Measurements from ENCODE around the gene CREB5. TPM values are rescaled to one million over a fixed set of nuclear protein-coding genes. Genes with fewer than 3 reads are reported as not detected.

Gene CREB5
- total and polyA plus RNA-seq, 2 of the 13 experiments (the other 11 are each of a cell fraction or from before 2014, with no cell fraction given) = 0.38 to 0.71 TPM

GRCh38 chr7:28726555-28726954 lies 314.2 kb downstream of the CREB5 start (continued):
- TF ChIP-seq AKNA (CRISPR knock-in tag; IDR thresholded peaks at IDR 0.05; ENCODE audit: borderline replicate concordance) = no peak

GRCh38 chr7:28729281-28729680 lies 317.0 kb downstream of the CREB5 start:
- ChIA-PET CTCF (ENCODE audit: low intra/inter-chr PET ratio, low total read pairs) (no interaction called here), POLR2A (no interaction called here)
- Histone ChIP-seq H3K27ac (ENCODE audit: extremely low read length, insufficient read depth, low read length) (no peak overlapping the region), H4K20me1 (ENCODE audit: insufficient read depth, low read length) (no peaks in the 10 kb centered on the region), H3K36me3 (replicated peaks in 1 of 2; ENCODE audit: control insufficient read depth in 1 of 2, insufficient read depth in 2 of 2, low read length in 2 of 2) (no peaks in the 10 kb centered on the region), H2AFZ (ENCODE audit: low read length) (no peak overlapping the region), H3K9ac (ENCODE audit: insufficient read depth, low read depth, low read length) (no peak overlapping the region), H3K4me2 (ENCODE audit: low read depth, low read length) (no peak overlapping the region), H3K79me2 (ENCODE audit: insufficient read depth, low read length) (no peaks in the 10 kb centered on the region), H3K27me3 (ENCODE audit: control insufficient read depth in 1 of 2, insufficient read depth in 2 of 2, low read length in 2 of 2) (0 out of 5 replicates have a peak, but pooled peaks cover 0 to 5% of the 10 kb centered on the region in 2 experiments), H3K4me1 (ENCODE audit: insufficient read depth, low read length) (no peaks in the 10 kb centered on the region), H3K4me3 (replicated peaks in 1 of 3; ENCODE audit: insufficient read depth in 1 of 3, low read depth in 2 of 3, low read length in 3 of 3) (no peak overlapping the region), H3K9me3 (ENCODE audit: low read length) (no peaks in the 10 kb centered on the region)
- TF ChIP-seq MED8 (CRISPR knock-in tag; IDR thresholded peaks at IDR 0.05; ENCODE audit: insufficient replicate concordance) = no peak
- no peak for TF ChIP-seq ISL2 (CRISPR knock-in tag; IDR thresholded peaks at IDR 0.05)
- no peak for TF ChIP-seq MYNN (CRISPR knock-in tag; IDR thresholded peaks at IDR 0.05; ENCODE audit: low read depth)
- TF ChIP-seq ZBTB44 (CRISPR knock-in tag; IDR thresholded peaks at IDR 0.05) = no peak
- TF ChIP-seq TBX2 (CRISPR knock-in tag; IDR thresholded peaks at IDR 0.05; ENCODE audit: borderline replicate concordance) = no peak
- ATAC-seq = no peak
- no peak for DNase-seq (ENCODE audit: low spot score)
- in situ Hi-C loops (cut with HindIII; ENCODE audit: extremely low pct_ligation_motif_present, low pct_unique_long_range_greater_than_20kb) = no loop called here
- 8% methylated on average over 5 of the region's 8 CpGs for WGBS (ENCODE audit: low lambda C conversion rate)
- no TSS peak for BruUV-seq (replicated peaks)
- FAIRE-seq = no peak
- intact Hi-C loops (cut with micrococcal nuclease; ENCODE audit: unreplicated experiment) = no loop called here
